T-helper 1 cell treated with Interleukin-12 subunit alpha and Interleukin-12 subunit beta and Interleukin-4 antibody, amounts not matched to agents 30 ng/mL and 1 ng/mL, for 36 hours (primary cell): ENCODE data around the gene IL1RAP. TPM values are rescaled to one million over a fixed set of nuclear protein-coding genes. Genes with fewer than 3 reads are reported as not detected.
"Not testable (repeated sequence)": the region's sequence is repeated elsewhere in the genome, so short reads cannot be mapped to it uniquely, and the experiment has no call there.

ENCODE experiments used
- intact Hi-C: fragments of 100-400 bp; cut with micrococcal nuclease; formaldehyde crosslinking; loops from one replicate; pipeline ENCODE4 v1.15.1; 2024
- total RNA-seq: library from RNA; stranded (reverse); gene quantifications from 2 replicates; pipeline ENCODE4 v1.2.3, GENCODE V29; 2022

The IL1RAP gene
- 17.6 and 20.2 TPM in 2 replicates for total RNA-seq

GRCh38 chr3:190513409-190514370 is at the start of gene IL1RAP:
Gene IL1RAP, plus strand, starts transcription at chr3:190514085. Its CDS starts 50,205 bp downstream, at chr3:190564290.
- intact Hi-C loops = loop anchor here (1.0 to 10.0 kb wide), 9 partner anchors 53 to 1725 kb away; partner anchors contain the start of gene GMNC

- intact Hi-C loops = no loop called here
Measured at GRCh38 chr3:190467922-190468321, 46.0 kb upstream of the IL1RAP start.

- intact Hi-C loops = not testable (repeated sequence)
Measured at GRCh38 chr3:190473261-190473660, 40.6 kb upstream of the IL1RAP start.

- intact Hi-C loops = no loop called here
Measured at GRCh38 chr3:190481779-190482178, 32.1 kb upstream of the IL1RAP start.

GRCh38 chr3:190485830-190486532 is 27.9 kb upstream of the IL1RAP start:
- intact Hi-C loops = no loop called here

- intact Hi-C loops = no loop called here
Measured at GRCh38 chr3:190486533-190486864, 27.4 kb upstream of the IL1RAP start.

GRCh38 chr3:190486908-190487607 is 26.8 kb upstream of the IL1RAP start:
- intact Hi-C loops = no loop called here

- intact Hi-C loops = loop anchor here (5.0 kb wide), 1 partner anchor 206 kb away; no protein-coding TSS in a partner anchor
Measured at GRCh38 chr3:190491533-190492054, 22.3 kb upstream of the IL1RAP start.

GRCh38 chr3:190492129-190492528 is 21.8 kb upstream of the IL1RAP start:
- intact Hi-C loops = loop anchor here (5.0 kb wide), 1 partner anchor 205 kb away; no protein-coding TSS in a partner anchor

- intact Hi-C loops = loop anchor here (5.0 kb wide), 1 partner anchor 204 kb away; no protein-coding TSS in a partner anchor
Measured at GRCh38 chr3:190492966-190493365, 20.9 kb upstream of the IL1RAP start.

GRCh38 chr3:190494907-190495306 is 19.0 kb upstream of the IL1RAP start:
- intact Hi-C loops = loop anchor here (5.0 kb wide), 1 partner anchor 202 kb away; no protein-coding TSS in a partner anchor

GRCh38 chr3:190495354-190495753 is 18.5 kb upstream of the IL1RAP start:
- intact Hi-C loops = no loop called here

GRCh38 chr3:190495796-190496195 is 18.1 kb upstream of the IL1RAP start:
- intact Hi-C loops = no loop called here

- intact Hi-C loops = no loop called here
Measured at GRCh38 chr3:190496859-190497258, 17.0 kb upstream of the IL1RAP start.

- intact Hi-C loops = no loop called here
Measured at GRCh38 chr3:190497811-190498210, 16.1 kb upstream of the IL1RAP start.

GRCh38 chr3:190498293-190498692 is 15.6 kb upstream of the IL1RAP start:
- intact Hi-C loops = no loop called here

GRCh38 chr3:190499122-190499521 is 14.8 kb upstream of the IL1RAP start:
- intact Hi-C loops = no loop called here

- intact Hi-C loops = no loop called here
Measured at GRCh38 chr3:190502946-190503345, 10.9 kb upstream of the IL1RAP start.

- intact Hi-C loops = no loop called here
Measured at GRCh38 chr3:190504354-190505125, 9.3 kb upstream of the IL1RAP start.

GRCh38 chr3:190505381-190506003 is 8.4 kb upstream of the IL1RAP start:
- intact Hi-C loops = no loop called here
